HEK293T (cell line): ENCODE data around the gene LRRK1.

Source experiments
- ARNT ChIP-seq: fragments of 450-650 bp; IDR thresholded peaks from 2 replicates; pipeline ENCODE4 v1.6.1; 2017; ENCODE audit warnings: mild to moderate bottlenecking
- FOXM1 ChIP-seq: fragments of 450-650 bp; IDR thresholded peaks from 2 replicates; pipeline ENCODE4 v1.6.1; 2017; ENCODE audit warnings: mild to moderate bottlenecking, borderline replicate concordance
- L3MBTL2 ChIP-seq: fragments of 450-650 bp; conservative IDR thresholded peaks from 2 replicates; pipeline ENCODE4 v1.6.1; 2016; ENCODE audit warnings: mild to moderate bottlenecking
- SP1 ChIP-seq: fragments of 450-650 bp; IDR thresholded peaks from 2 replicates; pipeline ENCODE4 v1.6.1; 2017
- SUZ12 ChIP-seq: fragments of 450-650 bp; IDR thresholded peaks from 2 replicates; pipeline ENCODE4 v1.6.1; 2016; ENCODE audit warnings: mild to moderate bottlenecking

DNA sequence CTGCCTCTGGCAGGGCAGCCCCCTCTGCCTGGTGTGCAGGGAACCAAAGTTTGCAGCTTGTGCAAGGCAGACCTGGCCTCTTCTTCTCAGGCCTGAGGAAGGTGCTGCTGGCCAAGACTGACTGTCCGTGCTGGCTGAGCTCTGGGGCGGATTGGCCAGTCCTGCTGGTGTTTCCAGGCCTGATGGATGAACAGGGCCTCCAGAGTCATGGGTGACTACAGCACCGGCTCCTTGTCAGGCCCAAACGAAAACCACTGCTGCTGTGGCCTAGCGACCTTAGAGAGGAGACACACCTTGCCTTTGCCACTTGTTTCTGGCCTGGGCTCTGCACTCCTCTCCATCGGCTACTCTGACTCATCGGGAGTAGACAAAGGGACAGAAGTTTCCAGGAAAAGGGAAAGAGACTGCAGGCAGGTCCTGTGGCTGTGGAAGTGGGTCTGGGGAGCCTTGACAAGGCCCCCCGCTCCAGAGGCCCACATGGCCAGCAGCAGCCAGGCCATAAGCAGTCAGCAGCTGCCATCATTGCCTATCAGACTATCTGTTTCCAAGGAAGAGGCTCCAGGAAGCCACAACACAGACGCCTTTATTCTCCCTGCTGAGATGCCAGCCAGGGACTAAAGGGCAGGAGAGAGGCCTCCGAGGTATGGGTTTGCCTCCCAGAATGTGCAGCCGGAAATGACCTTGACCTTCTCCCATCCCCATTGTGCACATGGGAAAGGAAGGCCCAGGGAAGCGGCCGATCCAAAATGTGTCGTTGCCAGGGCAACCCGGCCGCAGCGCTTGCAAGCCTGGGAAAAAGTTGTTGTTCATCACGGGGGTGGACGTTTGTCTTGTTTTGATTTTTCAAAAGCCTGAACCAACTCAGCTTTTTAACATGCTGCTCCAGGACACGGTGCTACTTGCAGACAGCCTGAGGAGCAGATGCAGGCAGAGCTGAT is 172.2 kb downstream of the LRRK1 start:
- TF ChIP-seq FOXM1 = no peak
- no peak for TF ChIP-seq SP1
- no peak for TF ChIP-seq ARNT
- TF ChIP-seq SUZ12 = no peak
- TF ChIP-seq L3MBTL2 = no peak
